Body of pancreas (tissue), 4 donors: Measurements from ENCODE around the gene GUCA2A.

ENCODE experiments used
- CTCF ChIP-seq, 7 experiments: fragments of 450-650 bp in 4 of 7; fragments of 200-600 bp in 3 of 7; sonication (generic) in 3 of 7; IDR thresholded peaks; one replicate each; pipeline ENCODE4 v1.5.1; 2016 to 2019; ENCODE audit warnings: antibody characterized with exemption in 7 of 7
- POLR2A ChIP-seq, 3 donors: fragments of 450-650 bp; IDR thresholded peaks; one replicate each; pipeline ENCODE4 v1.6.1; 2016; ENCODE audit warnings: antibody characterized with exemption in 3 of 3, mild to moderate bottlenecking in 2 of 3

- TF ChIP-seq CTCF (IDR thresholded peaks at IDR 0.05) (no peak), POLR2A (IDR thresholded peaks at IDR 0.05) (no peak)
Measured at GRCh38 chr1:42137766-42138165, 26.8 kb downstream of the GUCA2A start.
